ENCODE data around the gene ADCK2. TPM values are rescaled to one million over a fixed set of nuclear protein-coding genes. Genes with fewer than 3 reads are reported as not detected.
"Not testable (repeated sequence)": the region's sequence is repeated elsewhere in the genome, so short reads cannot be mapped to it uniquely, and the experiment has no call there.

Gene ADCK2
- total RNA-seq, 2 experiments from 2014 or later, result 31.9 to 32.2 TPM

GRCh38 chr7:140645166-140645900, 27.4 kb upstream of the ADCK2 start:
- POLR2A ChIA-PET, result no interaction called here
- CTCF ChIA-PET, result interaction anchor here (0.6 kb wide), 2 partner anchors 20 to 51 kb away, joined by 3 read pairs; partner anchors contain the start of gene NDUFB2

DNA sequence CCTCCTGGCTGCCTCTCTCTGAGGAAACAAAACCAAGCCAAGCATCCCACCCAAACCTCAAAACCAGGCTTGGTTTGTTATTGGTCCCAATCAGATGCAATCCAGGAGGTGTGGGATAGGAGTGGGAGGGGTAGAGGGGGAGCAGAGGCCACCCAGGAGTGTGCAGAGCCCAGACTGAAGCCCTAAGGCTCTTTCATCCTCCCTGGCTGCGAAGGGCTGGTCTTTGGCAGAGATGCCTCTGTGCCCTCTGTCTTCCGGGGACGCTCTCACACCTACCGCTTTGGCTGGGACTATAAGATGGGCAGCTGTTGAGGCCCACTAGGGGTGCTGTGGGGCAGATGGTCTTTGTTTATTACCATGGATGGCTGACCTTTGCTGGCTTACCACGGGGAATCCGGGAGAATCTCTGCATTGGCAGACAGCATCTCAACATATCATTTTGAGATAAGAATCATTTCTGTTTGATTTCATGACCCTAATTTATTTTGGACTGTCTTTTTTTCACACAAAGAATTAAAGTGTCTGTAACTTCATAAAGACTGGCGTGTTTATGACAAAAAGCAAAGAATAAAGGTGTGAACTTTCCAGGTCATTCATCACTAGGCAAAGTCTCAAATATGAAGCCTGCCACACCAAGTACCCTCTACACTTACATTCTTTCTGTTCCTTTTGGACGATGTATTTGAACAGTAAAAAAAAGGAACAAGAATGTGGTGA, 25.7 kb upstream of the ADCK2 start:
- ChIA-PET POLR2A (no interaction called here), CTCF (no interaction called here)

DNA sequence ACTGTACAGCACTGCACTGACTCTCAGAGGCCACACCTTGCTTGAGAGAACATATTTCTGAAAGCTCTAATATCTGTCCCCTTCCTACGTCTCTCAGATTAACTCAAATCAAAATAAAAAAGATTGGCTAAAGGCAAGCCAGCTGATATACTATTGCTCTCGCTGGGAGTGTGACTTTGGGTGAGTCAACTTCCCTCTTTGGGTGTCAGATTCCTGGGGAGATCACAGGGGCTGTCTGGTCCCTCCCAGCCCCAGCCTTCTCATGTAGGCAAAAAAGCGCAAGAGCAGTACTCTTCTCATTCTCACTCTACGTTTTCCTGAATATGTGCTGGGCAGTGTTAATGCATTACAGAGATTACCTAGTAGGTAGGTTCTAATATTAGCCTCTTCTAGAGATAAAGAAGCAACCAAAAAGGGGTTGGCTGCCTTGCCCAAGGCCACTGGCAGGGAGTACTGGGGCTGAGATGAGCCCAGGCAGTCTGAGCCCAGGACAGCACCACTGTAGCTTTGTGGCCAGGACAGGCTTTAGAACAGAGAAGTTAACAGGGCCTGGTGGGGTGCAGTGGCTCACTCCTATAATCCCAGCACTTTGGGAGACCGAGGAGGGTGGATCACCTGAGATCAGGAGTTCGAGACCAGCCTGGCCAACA, 23.1 kb upstream of the ADCK2 start:
- POLR2A ChIA-PET, result no interaction called here

DNA sequence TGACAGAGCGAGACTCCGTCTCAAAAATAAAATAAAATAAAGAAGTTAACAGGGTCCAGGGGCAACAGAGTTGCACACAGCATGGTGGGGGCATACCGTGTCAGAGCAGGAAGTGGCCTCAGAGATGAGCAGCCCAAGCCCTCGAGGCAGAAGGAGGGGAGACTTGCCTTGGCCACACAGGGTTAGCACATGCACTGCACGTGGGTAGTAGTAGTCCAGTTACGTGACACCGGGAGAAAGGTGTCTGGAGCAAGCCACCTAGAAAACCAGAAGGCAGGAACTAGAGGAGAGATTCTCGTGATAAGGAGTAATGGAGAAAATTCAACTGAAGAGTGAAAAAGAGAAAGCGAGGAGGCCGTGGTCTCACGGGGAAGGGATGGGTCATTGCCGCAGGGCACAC, 22.4 kb upstream of the ADCK2 start:
- CTCF ChIA-PET, result interaction anchor here (1.2 kb wide), 1 partner anchor 133 kb away, joined by 4 read pairs; no protein-coding TSS in a partner anchor
- POLR2A ChIA-PET, result no interaction called here

More for the DNA sequence above, 23.1 kb upstream of the ADCK2 start:
- CTCF ChIA-PET, result interaction anchor here (1.2 kb wide), 1 partner anchor 132 kb away, joined by 4 read pairs; no protein-coding TSS in a partner anchor

- POLR2A ChIA-PET, result no interaction called here
- CTCF ChIA-PET, result interaction anchor here (0.6 to 2.3 kb wide), 7 partner anchors 11 to 177 kb away, joined by 3 to 16 read pairs (median 7); partner anchors contain the start of genes ADCK2 and DENND2A
These were observed 19.2 kb upstream of the ADCK2 start for GRCh38 chr7:140653319-140654108.

DNA sequence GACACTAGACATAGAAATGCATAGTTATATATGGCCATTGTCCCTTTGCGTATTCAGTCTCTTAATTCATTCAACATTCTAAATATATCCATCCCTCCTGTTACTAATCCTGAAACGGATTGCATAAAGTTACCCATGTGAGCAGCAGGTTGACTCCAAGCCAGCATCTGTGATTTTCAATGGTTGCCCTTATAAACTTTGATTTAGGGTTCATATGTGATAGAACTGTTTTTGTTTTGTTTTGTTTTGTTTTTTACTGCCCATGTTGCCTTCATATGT, 18.7 kb upstream of the ADCK2 start:
- CTCF ChIA-PET, result interaction anchor here (0.6 to 2.3 kb wide), 6 partner anchors 12 to 163 kb away, joined by 3 to 16 read pairs (median 8); partner anchors contain the start of genes ADCK2 and DENND2A
- POLR2A ChIA-PET, result no interaction called here

- CTCF ChIA-PET, result no interaction called here
- POLR2A ChIA-PET, result no interaction called here
These were observed 18.1 kb upstream of the ADCK2 start for GRCh38 chr7:140654661-140655060.

- CTCF ChIA-PET, result no interaction called here
- POLR2A ChIA-PET, result no interaction called here
These were observed 17.0 kb upstream of the ADCK2 start for GRCh38 chr7:140655511-140656408.

- ChIA-PET POLR2A (no interaction called here), CTCF (interaction anchor here (1.2 kb wide), 1 partner anchor 9 kb away, joined by 3 read pairs; no protein-coding TSS in a partner anchor)
These were observed 15.9 kb upstream of the ADCK2 start for GRCh38 chr7:140656548-140657515.

DNA sequence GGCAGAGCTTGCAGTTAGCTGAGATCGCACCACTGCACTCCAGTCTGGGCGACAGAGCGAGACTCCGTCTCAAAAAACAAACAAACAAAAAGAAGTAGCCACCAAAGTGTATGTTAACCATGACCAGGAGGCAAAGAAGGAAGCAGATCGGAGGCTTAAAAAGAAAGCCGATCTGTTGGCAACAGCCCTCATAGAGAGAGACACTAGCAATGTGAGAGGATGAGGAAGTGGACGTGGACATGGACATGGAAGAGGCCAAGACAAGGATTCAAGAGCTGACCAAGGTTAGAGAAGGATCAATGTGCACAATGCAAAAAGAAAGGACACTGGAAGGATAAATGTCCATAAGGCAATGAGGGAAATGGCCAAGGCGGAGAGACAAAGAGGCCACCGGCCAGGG, 14.9 kb upstream of the ADCK2 start:
- ChIA-PET POLR2A (no interaction called here), CTCF (interaction anchor here (1.2 kb wide), 1 partner anchor 10 kb away, joined by 3 read pairs; no protein-coding TSS in a partner anchor)

GRCh38 chr7:140659856-140660255, 12.9 kb upstream of the ADCK2 start:
- POLR2A ChIA-PET, result no interaction called here
- CTCF ChIA-PET, result interaction anchor here (1.1 kb wide), 1 partner anchor 142 kb away, joined by 3 read pairs; no protein-coding TSS in a partner anchor

DNA sequence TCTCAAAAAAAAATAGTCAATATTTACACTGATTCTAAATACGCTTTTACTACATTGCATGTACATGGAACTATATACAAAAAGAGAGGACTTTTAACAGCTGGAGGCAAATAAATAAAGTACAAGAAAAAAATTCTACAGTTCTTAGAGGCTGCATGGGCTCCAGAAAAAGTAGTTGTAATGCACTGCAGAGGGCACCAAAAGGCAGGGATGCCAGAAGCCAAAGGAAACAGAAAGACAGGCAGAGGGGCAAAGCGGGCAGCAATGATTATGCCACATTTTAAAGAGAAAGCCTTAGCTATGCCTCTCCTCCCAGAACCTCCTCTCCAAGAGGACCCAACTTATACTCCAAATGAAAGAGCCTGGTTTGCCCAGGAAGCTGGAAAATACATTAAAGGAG, 11.6 kb upstream of the ADCK2 start:
- ChIA-PET CTCF (no interaction called here), POLR2A (no interaction called here)

DNA sequence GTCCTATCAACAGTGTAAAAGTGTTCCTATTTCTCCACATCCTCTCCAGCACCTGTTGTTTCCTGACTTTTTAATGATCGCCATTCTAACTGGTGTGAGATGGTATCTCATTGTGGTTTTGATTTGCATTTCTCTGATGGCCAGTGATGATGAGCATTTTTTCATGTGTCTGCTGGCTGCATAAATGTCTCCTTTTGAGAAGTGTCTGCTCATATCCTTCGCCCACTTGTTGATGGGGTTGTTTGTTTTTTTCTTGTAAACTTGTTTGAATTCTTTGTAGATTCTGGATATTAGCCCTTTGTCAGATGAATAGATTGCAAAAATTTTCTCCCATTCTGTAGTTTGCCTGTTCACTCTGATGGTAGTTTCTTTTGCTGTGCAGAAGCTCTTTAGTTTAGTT, 9.8 kb upstream of the ADCK2 start:
- POLR2A ChIA-PET, CTCF ChIA-PET: not testable (repeated sequence)

GRCh38 chr7:140667476-140667875, 5.3 kb upstream of the ADCK2 start:
- POLR2A ChIA-PET, result no interaction called here
- CTCF ChIA-PET, result no interaction called here

DNA sequence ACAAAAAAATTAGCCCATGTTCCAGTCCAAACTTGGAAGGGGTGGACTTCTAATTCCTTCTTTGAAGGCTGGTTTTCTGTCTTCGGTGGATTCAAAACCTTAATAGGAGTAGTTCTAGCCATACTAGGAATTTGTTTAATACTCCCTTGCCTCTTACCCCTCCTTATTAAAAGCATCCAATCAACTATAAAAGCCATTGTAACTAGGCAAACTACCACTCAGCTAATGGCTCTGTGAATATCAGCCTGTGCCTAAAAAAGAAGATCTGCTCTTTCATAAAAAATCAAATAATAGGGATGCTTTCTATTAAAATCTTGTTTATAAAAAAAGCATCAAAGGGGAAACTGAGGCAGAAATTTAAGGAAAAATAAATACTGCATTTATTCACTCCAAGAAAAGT, 4.1 kb upstream of the ADCK2 start:
- ChIA-PET POLR2A (interaction anchor here (0.5 kb wide), 1 partner anchor 272 kb away, joined by 3 read pairs; no protein-coding TSS in a partner anchor), CTCF (no interaction called here)

GRCh38 chr7:140669352-140669751, 3.4 kb upstream of the ADCK2 start:
- POLR2A ChIA-PET, result no interaction called here
- CTCF ChIA-PET, result interaction anchor here (0.6 kb wide), 1 partner anchor 148 kb away, joined by 3 read pairs; no protein-coding TSS in a partner anchor

- POLR2A ChIA-PET, result not testable (repeated sequence)
- CTCF ChIA-PET, result interaction anchor here (0.6 kb wide), 1 partner anchor 149 kb away, joined by 3 read pairs; no protein-coding TSS in a partner anchor
These were observed 2.9 kb upstream of the ADCK2 start for GRCh38 chr7:140669862-140670261.

Data from activated CD8-positive, alpha-beta memory T cell treated with anti-CD3 and anti-CD28 coated beads for 36 hours (primary cell).